DND-41 (cell line): ENCODE data around the gene MTFR1L.

ENCODE experiments used
- ATAC-seq: fragments of 200-7000 bp; cut with Tn5 transposase; 3 replicates; pipeline ENCODE4 v1.9.1; 2021; ENCODE audit warnings: low read depth; ENCODE audit not compliant: insufficient read depth
- DNase-seq: peaks from one replicate; pipeline ENCODE4 v3.0.0-alpha.2; 2020
- H2AFZ ChIP-seq: 2 replicates; pipeline ENCODE4 v1.6.0; 2012; ENCODE audit warnings: low read depth, low read length
- H3K27ac ChIP-seq: 2 replicates; pipeline ENCODE4 v1.5.1; 2012; ENCODE audit warnings: low read length, inconsistent platforms
- H3K27me3 ChIP-seq: fragments of 200-600 bp; sonication (generic); 2 replicates; pipeline ENCODE4 v1.6.0; 2012; ENCODE audit warnings: low read length, mild to moderate bottlenecking, inconsistent platforms; ENCODE audit not compliant: insufficient read depth, poor library complexity
- H3K36me3 ChIP-seq: 2 replicates; pipeline ENCODE4 v1.5.1; 2012; ENCODE audit warnings: low read length, inconsistent platforms; ENCODE audit not compliant: insufficient read depth
- H3K4me1 ChIP-seq: 2 replicates; pipeline ENCODE4 v1.5.1; 2012; ENCODE audit warnings: mild to moderate bottlenecking, low read length; ENCODE audit not compliant: insufficient read depth
- H3K4me2 ChIP-seq: 2 replicates; pipeline ENCODE4 v1.6.0; 2012; ENCODE audit warnings: mild to moderate bottlenecking, moderate library complexity, low read length, inconsistent platforms; ENCODE audit not compliant: insufficient read depth
- H3K4me3 ChIP-seq, 2 experiments: fragments of 200-600 bp in 1 of 2; shearing (Covaris generic) in 1 of 2; 2 replicates each; pipeline ENCODE4 v1.5.1; 2012 to 2016; ENCODE audit warnings: inconsistent platforms in 2 of 2, low read length in 2 of 2, mild to moderate bottlenecking in 2 of 2, low read depth in 1 of 2, moderate library complexity in 1 of 2
- H3K79me2 ChIP-seq: 2 replicates; pipeline ENCODE4 v1.6.0; 2012; ENCODE audit warnings: low read length, inconsistent platforms; ENCODE audit not compliant: insufficient read depth
- H3K9ac ChIP-seq: 2 replicates; pipeline ENCODE4 v1.6.0; 2012; ENCODE audit warnings: low read depth, mild to moderate bottlenecking, inconsistent platforms, low read length, moderate library complexity
- H3K9me3 ChIP-seq: 2 replicates; pipeline ENCODE4 v1.5.1; 2012; ENCODE audit warnings: low read length, moderate library complexity, mild to moderate bottlenecking, inconsistent platforms; ENCODE audit not compliant: insufficient read depth, severe bottlenecking
- H4K20me1 ChIP-seq: 2 replicates; pipeline ENCODE4 v1.6.0; 2012; ENCODE audit warnings: low read length; ENCODE audit not compliant: insufficient read depth
- CTCF ChIP-seq: IDR thresholded peaks from 2 replicates; pipeline ENCODE4 v1.5.1; 2012; ENCODE audit warnings: borderline replicate concordance, low read length, moderate library complexity, mild to moderate bottlenecking; ENCODE audit not compliant: poor library complexity, severe bottlenecking; ENCODE audit errors: extremely low read depth
- EZH2 ChIP-seq: IDR thresholded peaks from 3 replicates; pipeline ENCODE4 v1.6.1; 2012; ENCODE audit warnings: borderline replicate concordance, low read depth, mild to moderate bottlenecking, moderate library complexity, low read length, inconsistent platforms; ENCODE audit not compliant: severe bottlenecking

MTFR1L gene

GRCh38 chr1:25878690-25879089, 58.9 kb downstream of the MTFR1L start:
- Histone ChIP-seq H4K20me1 (no peaks in the 10 kb centered on the region), H3K27me3 (no peaks in the 10 kb centered on the region)
- no peak for ATAC-seq

GRCh38 chr1:25879675-25880074, 59.9 kb downstream of the MTFR1L start:
- no peaks in the 10 kb centered on the region for H3K4me1 ChIP-seq
- ATAC-seq (no peak), DNase-seq (no peak)
- no peaks in the 10 kb centered on the region for H3K27me3 ChIP-seq
- H2AFZ ChIP-seq: no peak overlapping the region
- no peak overlapping the region for H3K4me3 ChIP-seq
- H3K4me2 ChIP-seq: no peak overlapping the region
- H4K20me1 ChIP-seq: no peaks in the 10 kb centered on the region
- H3K9ac ChIP-seq: no peak overlapping the region
- no peak for TF ChIP-seq EZH2
- TF ChIP-seq CTCF: no peak
- H3K9me3 ChIP-seq: no peaks in the 10 kb centered on the region
- no peak overlapping the region for H3K27ac ChIP-seq
- no peaks in the 10 kb centered on the region for H3K36me3 ChIP-seq
- H3K79me2 ChIP-seq: no peaks in the 10 kb centered on the region

More at GRCh38 chr1:25878690-25879089, 58.9 kb downstream of the MTFR1L start:
- no peak overlapping the region for H3K27ac ChIP-seq
- H2AFZ ChIP-seq: no peak overlapping the region
- no peak overlapping the region for H3K4me3 ChIP-seq
- no peak for DNase-seq
- H3K9ac ChIP-seq: no peak overlapping the region
- TF ChIP-seq CTCF (no peak), EZH2 (no peak)
- H3K9me3 ChIP-seq: no peaks in the 10 kb centered on the region
- H3K4me1 ChIP-seq: no peaks in the 10 kb centered on the region
- H3K79me2 ChIP-seq: no peaks in the 10 kb centered on the region
- no peak overlapping the region for H3K4me2 ChIP-seq
- no peaks in the 10 kb centered on the region for H3K36me3 ChIP-seq

- H3K27ac ChIP-seq: no peak overlapping the region
- H3K4me1 ChIP-seq: no peaks in the 10 kb centered on the region
- no peaks in the 10 kb centered on the region for H3K9me3 ChIP-seq
- no peaks in the 10 kb centered on the region for H3K79me2 ChIP-seq
- H3K4me3 ChIP-seq: no peak overlapping the region
- no peaks in the 10 kb centered on the region for H3K27me3 ChIP-seq
- no peak overlapping the region for H3K9ac ChIP-seq
- no peak overlapping the region for H3K4me2 ChIP-seq
- no peak for TF ChIP-seq EZH2
- TF ChIP-seq CTCF: no peak
- H4K20me1 ChIP-seq: no peaks in the 10 kb centered on the region
- no peak overlapping the region for H2AFZ ChIP-seq
- DNase-seq (no peak), ATAC-seq (no peak)
- H3K36me3 ChIP-seq: peaks cover 7% of the 10 kb centered on the region
Observed at GRCh38 chr1:25880518-25880917, 60.8 kb downstream of the MTFR1L start.

GRCh38 chr1:25881266-25881665, 61.5 kb downstream of the MTFR1L start:
- Histone ChIP-seq H3K4me3 (no peak overlapping the region), H3K9ac (no peak overlapping the region), H3K27me3 (no peaks in the 10 kb centered on the region), H3K36me3 (peaks cover 8% of the 10 kb centered on the region), H3K4me2 (no peak overlapping the region), H3K27ac (no peak overlapping the region), H3K9me3 (no peaks in the 10 kb centered on the region), H4K20me1 (no peaks in the 10 kb centered on the region), H3K79me2 (no peaks in the 10 kb centered on the region), H3K4me1 (no peaks in the 10 kb centered on the region), H2AFZ (no peak overlapping the region)
- DNase-seq (no peak), ATAC-seq (peak; percentile 22; the same call in 1 of the 3 replicates)
- TF ChIP-seq CTCF: no peak
- no peak for TF ChIP-seq EZH2
